Urothelium cell line (cell line): ENCODE results near the gene AK6.
"Not testable (repeated sequence)": the region's sequence is repeated elsewhere in the genome, so short reads cannot be mapped to it uniquely, and the experiment has no call there.

ENCODE experiments used
- DNase-seq: peaks from one replicate; pipeline ENCODE4 v3.0.0; 2011; ENCODE audit warnings: low spot score, mixed read lengths
- FAIRE-seq: peaks from 2 replicates; lab custom pipeline; 2011; peaks lifted over from hg19 to GRCh38; lab: Jason Lieb, UNC

AK6 gene

DNA sequence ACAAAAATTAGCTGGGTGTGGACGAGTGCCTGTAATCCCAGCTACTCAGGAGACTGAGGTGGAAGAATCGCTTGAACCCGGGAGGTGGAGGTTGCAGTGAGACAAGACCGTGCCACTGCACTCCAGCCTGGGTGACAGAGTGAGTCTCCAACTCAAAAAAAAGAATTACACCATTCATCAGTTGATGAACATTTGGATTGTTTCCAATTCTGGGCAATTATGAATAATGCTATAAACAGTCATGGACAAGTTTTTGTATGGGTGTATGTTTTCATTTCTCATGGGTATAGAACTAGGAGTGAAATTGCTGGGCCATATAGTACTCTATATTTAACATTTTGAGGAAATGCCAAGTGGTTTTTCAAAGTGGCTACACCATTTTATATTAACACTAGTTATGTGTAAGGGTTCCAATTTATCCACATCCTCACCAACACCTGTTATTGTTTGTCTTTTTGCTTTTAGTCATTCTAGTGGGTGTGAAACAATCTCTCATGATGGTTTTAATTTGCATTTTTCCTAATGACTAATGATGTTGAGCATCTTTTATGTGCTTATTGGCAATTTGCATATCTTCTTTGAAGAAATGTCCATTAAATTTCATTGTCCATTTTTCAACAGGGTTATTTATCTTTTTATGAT lies 27.7 kb downstream of the AK6 start:
- no peak for DNase-seq
- FAIRE-seq, result no peak

DNA sequence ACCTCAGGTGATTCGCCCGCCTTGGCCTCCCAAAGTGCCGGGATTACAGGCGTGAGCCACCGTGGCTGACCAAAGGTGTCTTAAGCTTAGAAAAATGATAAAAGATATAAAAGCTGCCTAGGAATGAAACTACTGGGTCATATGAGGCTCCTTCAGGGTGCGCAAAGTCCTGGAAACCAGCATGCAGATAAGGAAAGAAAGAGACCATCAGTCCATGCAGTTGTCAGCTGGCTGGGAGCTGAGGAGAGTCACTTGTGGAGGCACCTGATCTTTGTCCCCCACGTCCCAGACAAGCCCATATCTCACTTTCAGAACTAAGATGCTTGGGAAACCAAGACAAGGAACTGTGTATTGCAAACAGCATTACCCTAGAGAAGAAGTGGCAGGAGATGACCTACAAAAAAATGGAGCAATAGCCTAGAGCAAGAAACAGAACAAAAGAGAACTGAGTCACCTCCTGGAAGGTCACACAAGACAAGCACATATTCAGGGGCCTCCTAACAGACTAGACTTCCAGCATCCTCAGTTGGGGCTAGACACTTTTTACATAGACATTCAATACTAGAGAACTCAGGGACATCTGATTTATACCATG lies 33.9 kb downstream of the AK6 start:
- DNase-seq (no peak), FAIRE-seq (no peak)

DNA sequence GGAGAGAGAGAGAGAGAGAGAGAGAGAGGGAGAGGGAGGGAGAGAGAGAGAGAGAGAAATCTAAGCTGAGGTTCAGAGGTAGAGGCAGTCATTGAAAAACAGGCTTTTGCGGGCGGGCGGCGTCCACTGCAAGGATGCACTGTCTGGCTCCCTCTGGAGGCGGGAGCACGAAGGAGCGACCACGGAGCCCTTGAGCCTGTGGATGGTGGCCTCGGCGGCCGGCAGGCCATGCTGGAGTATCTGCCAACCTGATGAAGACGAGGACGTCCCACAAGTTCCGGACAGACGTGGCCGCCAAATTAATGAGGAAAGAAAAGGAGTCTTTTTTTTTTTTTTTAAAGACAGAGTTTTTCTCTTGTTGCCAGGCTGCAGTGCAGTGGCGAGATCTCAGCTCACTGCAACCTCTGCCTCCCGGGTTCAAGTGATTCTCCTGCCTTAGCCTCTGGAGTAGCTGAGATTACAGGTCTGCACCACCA lies 34.5 kb downstream of the AK6 start:
- DNase-seq (peak; percentile 81), FAIRE-seq (no peak)

DNA sequence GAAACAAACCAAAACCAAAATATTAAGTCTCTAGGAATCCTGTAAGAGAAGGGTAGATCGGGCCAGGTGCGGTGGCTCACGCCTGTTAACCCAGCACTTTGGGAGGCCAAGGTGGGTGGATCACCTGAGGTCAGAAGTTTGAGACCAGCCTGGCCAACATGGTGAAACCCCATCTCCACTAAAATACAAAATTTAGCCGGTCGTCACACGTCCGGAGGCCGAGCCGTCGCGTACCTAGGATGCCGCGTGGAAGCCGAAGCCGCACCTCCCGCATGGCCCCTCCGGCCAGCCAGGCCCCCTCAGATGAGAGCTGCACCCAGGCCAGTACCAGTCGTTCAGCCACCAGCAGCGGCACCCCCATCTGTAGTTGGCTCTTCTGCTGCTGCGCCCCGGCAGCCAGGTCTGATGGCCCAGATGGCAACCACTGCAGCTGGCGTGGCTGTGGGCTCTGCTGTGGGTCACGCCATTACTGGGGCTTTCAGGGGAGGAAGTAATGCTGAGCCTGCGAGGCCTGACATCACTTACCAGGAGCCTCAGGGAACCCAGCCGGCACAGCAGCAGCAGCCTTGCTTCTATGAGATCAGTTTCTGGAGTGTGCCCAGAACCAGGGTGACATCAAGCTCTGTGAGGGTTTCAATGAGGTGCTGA lies 35.5 kb downstream of the AK6 start:
- FAIRE-seq, result not testable (repeated sequence)

DNA sequence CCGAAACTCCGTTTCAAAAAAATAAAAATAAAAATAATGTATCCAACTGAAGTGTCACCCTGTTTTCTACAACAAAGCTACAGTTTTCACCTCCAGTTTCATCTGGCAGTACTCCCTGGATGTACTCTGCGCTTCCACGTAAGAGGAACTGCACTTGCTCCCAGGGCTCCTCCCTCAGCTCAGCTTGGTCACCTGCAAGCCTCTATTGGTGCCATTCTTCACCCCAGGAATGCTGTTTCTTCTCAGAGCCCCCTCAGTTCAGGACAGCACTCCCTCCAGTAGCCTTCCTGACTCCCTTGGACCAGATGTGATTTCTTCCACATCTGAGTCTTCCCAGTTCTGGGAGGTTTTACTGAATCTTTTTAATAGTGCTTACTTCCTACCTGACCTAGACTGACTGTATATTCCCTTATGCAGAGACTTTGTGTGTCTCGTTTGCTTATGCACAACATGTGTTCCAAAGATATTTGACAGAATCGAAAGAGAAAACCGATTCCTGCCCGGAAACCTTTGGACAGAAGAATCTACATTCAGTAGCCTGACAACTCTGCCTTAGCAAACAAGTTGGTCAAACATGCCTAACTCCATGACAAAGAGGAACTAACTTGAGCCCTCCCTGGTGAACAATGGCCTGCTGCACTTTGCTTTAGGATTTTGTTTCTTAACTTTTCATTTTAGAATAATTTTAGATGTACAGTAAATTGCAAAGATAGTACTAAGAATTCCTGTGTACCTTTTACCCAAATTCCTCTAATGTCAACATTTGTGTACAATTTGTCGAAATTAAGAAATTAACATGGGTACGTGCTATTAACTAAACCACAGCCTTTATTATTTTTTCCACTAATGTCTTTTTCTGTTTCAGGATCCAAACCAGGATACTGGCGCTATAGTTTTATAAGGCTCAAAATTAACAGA lies 37.5 kb downstream of the AK6 start:
- FAIRE-seq (no peak), DNase-seq (no peak)

More for the DNA sequence above, 35.5 kb downstream of the AK6 start:
- DNase-seq, result not testable (repeated sequence)

DNA sequence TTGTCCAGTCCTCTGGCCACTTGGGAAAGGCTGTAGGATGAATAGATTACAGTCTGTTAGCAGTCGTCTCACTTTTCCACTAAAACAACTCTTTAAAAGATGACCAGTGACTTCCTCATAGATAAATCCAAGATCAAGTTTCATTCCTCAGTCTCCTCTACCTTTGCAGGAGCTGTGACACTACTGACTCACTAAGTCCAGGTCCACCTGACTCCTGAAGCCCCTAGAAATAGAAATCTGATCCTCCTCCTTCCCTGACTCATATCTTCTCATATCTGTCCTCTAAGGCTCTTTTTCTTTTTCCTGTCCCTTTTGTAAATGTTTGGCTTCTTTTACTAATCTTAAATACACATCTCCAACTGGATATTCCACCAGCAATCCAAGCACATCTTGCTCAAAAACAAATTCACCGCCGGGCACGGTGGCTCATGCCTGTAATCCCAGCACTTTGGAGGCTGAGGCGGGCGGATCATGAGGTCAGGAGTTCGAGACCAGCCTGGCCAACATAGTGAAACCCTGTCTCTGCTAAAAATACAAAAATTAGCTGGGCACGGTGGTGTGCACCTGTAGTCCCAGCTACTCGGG lies 39.3 kb downstream of the AK6 start:
- no peak for DNase-seq
- no peak for FAIRE-seq

DNA sequence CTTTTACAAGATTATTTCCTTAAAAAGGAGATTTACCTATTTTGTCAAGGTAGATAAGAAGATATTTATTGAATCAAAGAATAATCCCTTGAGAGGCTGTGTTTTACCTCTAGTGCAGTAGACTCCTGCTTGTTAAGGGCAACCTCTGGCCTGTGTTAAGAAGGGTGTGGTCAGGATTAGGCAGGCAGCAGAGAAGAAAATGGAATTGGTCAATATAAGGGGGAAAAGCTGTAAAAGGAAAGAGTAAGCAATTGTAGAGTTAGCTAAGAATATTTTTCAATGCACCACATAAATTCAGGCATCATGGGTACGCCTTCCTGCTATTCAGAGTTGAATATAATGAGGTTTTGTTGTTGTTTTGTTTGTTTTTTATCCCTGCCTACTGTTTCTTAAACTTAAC lies 43.0 kb downstream of the AK6 start:
- DNase-seq, result no peak
- FAIRE-seq, result no peak

DNA sequence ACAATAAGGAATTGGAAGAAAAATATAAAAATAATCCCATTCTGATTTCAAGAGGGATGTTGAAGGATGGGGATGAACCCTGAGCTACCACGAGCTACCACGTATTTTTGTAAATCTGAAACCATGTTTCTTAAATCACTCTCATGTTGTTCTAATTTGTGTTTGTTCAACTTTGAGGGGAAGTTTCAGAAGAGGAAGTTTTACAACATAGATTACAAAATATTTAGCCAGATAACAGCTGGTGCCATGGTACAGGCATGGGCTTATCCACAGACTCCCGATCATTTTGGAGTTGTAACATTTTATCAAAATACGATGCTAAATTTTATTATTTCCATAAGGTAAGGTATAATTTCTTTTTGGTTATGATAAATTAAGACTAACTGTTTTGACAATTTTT lies 51.9 kb downstream of the AK6 start:
- DNase-seq (no peak), FAIRE-seq (no peak)

DNA sequence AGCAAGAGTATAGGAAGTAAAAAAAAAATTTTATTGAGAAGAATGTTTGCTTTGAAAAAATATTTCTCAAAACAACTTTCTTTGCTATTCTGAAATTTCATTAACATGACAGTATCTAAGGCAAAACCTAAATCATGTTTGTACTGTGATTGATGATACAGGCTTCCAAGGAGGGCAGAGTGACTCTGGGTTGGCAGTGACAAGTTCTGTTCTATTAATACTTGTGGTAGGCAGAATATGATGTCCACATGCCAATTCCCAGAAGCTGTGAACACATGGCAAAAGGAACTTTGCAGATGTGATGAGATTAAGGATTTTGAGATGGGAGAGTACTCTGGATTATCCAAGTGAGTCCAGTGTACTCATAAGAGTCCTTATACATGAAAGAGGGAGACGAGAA lies 53.3 kb downstream of the AK6 start:
- DNase-seq, result no peak
- FAIRE-seq, result no peak

DNA sequence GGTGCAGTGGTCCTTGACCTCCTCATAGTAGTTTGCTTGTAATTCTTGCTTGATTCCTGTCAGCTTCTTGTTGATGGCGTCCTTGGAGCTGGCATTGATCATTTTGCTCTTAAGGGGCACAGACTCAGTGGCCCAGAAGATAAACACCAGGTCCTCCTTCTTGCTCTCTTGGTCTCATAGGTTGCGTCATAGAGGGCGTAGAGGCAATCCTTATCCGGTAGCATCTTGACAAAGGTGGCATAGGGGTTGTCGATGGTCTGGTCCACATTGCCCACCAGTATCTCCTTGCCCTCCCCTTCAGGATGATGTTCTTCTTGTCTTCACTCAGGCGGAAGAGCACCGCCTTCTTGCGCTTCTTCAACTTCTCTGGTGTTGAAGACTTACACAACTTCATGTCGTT lies 55.9 kb downstream of the AK6 start:
- FAIRE-seq (no peak), DNase-seq (no peak)

DNA sequence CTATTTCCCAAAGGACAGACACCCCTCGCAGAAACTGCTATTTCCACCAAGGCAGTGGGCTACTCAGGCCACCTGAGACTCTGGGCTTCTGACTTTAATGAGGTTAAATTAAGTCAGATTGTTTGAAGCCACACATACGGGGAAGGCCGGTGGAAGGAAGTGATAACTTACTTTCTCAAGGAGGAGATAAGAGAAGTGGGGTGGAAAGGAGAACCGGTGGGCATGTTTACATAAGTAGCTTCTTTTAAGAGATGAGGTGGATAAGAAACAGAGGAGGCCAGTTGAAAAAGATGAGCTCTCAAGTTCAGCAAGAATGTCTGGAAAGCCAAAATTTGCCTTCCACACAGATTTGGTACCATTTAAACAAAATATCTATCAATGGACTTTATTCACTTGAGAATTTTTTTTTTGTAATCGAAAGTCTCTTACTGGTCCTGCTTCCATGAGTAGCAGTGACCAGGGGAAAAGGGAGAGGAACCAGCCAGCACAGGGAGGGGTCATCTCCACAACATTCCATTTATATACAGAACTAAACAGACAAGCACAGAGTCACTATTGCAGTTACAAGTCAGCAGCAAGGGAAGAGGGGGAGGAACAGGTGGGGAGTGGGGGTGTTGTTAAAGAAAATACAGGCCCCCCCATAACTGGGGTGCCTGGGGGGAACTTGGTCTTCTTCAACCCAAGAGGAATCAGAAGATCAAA lies 56.7 kb downstream of the AK6 start:
- peak; percentile 5 for FAIRE-seq
- DNase-seq, result no peak

DNA sequence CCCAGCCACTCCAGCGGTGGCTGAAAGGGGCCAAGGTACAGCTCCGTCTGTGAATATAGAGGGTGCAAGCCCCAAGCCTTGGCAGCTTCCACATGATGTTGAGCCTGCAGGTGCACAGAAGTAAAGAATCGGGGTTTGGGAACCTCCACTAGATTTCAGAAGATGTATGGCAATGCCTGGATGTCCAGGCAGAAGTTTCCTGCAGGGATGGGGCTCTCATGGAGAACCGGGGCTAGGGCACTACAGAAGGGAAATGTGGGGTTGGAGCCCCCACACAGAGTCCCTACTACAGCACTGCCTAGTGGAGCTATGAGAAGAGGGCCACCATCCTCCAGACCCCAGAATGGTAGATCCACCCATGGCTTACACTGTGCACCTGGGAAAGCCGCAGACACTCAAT lies 59.9 kb downstream of the AK6 start:
- DNase-seq (no peak), FAIRE-seq (no peak)

DNA sequence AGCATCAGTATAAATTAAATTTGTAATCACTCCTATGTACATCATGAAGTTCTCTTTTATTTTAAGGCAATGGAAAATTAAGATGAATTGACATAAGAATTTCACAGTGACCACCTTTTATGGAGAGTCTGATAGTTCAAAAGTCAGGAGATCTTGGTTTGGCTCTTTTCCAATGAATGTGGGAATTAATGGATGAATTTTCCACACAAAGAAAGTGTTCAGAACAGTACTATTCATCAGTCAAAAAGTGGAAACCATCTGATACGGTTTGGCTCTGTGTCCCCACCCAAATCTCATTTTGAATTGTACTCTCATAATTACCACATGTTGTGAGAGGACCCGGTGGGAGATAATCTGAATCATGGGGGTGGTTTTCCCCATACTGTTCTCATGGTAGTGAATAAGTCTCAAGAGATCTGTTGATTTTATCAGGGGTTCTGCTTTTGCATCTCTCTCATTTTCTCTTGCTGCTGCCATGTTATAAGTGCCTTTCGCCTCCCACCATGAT lies 61.2 kb downstream of the AK6 start:
- no peak for FAIRE-seq
- no peak for DNase-seq

DNA sequence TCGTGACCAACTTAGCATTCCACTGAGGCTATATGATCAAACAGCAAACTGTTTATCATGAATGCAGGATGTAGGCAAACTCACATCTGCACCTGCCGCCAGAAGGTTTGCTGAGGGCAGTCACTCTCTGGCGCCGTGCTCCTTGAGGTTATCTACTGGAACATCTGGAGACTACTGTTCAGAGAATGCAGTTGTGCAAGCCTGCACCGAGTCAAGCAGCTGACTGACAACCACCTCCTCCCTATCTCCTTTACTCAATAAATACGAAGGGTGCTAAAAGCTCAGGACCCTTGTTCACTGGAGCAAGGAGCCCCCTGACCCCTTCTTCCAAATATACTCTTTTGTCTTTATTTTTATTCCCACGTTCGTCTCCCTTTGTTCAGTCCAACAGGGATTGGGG lies 63.8 kb downstream of the AK6 start:
- DNase-seq, result no peak
- FAIRE-seq, result no peak
